DMS153 treated with DMSO at 0.1 percent for 48 hours (cell line): ENCODE results near the gene FRYL.
"Not testable (repeated sequence)": the region's sequence is repeated elsewhere in the genome, so short reads cannot be mapped to it uniquely, and the experiment has no call there.

Source experiments
- DNase-seq: peaks from one replicate; lab custom pipeline; 2025; ENCODE audit not compliant: unreplicated experiment; lab: John Stamatoyannopoulos, UW

FRYL gene

GRCh38 chr4:48786549-48786948, 6.5 kb upstream of the FRYL start:
- DNase-seq, result no peak

- no peak for DNase-seq
Observed at GRCh38 chr4:48785302-48785701, 5.2 kb upstream of the FRYL start.

GRCh38 chr4:48781968-48782367, 1.9 kb upstream of the FRYL start:
- no peak for DNase-seq

- no peak for DNase-seq
Observed at GRCh38 chr4:48780865-48781214, 761 bp upstream of the FRYL start.

GRCh38 chr4:48779095-48779997, 733 bp downstream of the FRYL start:
- DNase-seq, result no peak

- DNase-seq, result no peak
Observed at GRCh38 chr4:48778431-48779094, 1.5 kb downstream of the FRYL start.

- DNase-seq, result no peak
Observed at GRCh38 chr4:48777739-48778138, 2.3 kb downstream of the FRYL start.

- DNase-seq, result no peak
Observed at GRCh38 chr4:48774760-48775710, 5.0 kb downstream of the FRYL start.

- DNase-seq, result no peak
Observed at GRCh38 chr4:48772556-48772955, 7.5 kb downstream of the FRYL start.

GRCh38 chr4:48767055-48767929, 12.8 kb downstream of the FRYL start:
- no peak for DNase-seq

GRCh38 chr4:48766131-48766792, 13.8 kb downstream of the FRYL start:
- no peak for DNase-seq

- DNase-seq, result no peak
Observed at GRCh38 chr4:48762408-48762807, 17.7 kb downstream of the FRYL start.

GRCh38 chr4:48761286-48761685, 18.8 kb downstream of the FRYL start:
- no peak for DNase-seq

GRCh38 chr4:48758703-48759102, 21.4 kb downstream of the FRYL start:
- DNase-seq, result not testable (repeated sequence)

GRCh38 chr4:48756689-48757220, 23.3 kb downstream of the FRYL start:
- DNase-seq, result no peak

- no peak for DNase-seq
Observed at GRCh38 chr4:48755281-48755680, 24.8 kb downstream of the FRYL start.

GRCh38 chr4:48753159-48753558, 26.9 kb downstream of the FRYL start:
- DNase-seq, result no peak

- DNase-seq, result no peak
Observed at GRCh38 chr4:48752726-48753125, 27.4 kb downstream of the FRYL start.

GRCh38 chr4:48752246-48752645, 27.8 kb downstream of the FRYL start:
- no peak for DNase-seq
